K562 (cell line): ENCODE results near the gene KLHL29. TPM values are rescaled to one million over a fixed set of nuclear protein-coding genes. Genes with fewer than 3 reads are reported as not detected.

Experiments
- ARNT ChIP-seq, 2 experiments: fragments of 450-650 bp; IDR thresholded peaks; 2 replicates each; pipeline ENCODE4 v1.6.1; 2016; ENCODE audit warnings: mild to moderate bottlenecking in 1 of 2
- ATF1 ChIP-seq, 2 experiments: fragments of 450-650 bp in 1 of 2; IDR thresholded peaks; 2 replicates each; pipeline ENCODE4 v1.6.1; 2016; ENCODE audit warnings: missing compliant biosample characterization in 1 of 2, missing genetic modification characterization in 1 of 2
- CBFA2T2 ChIP-seq: fragments of 450-650 bp; conservative IDR thresholded peaks from 2 replicates; pipeline ENCODE4 v1.6.1; 2017; ENCODE audit warnings: mild to moderate bottlenecking
- CCNT2 ChIP-seq: IDR thresholded peaks from 2 replicates; pipeline ENCODE4 v1.6.1; 2011; ENCODE audit warnings: borderline replicate concordance, low read depth, mild to moderate bottlenecking, moderate library complexity, mixed read lengths, low read length; ENCODE audit not compliant: insufficient read length; ENCODE audit errors: extremely low read depth
- CHD1 ChIP-seq: fragments of 200-600 bp; sonication (generic); IDR thresholded peaks from one replicate; pipeline ENCODE4 v1.6.1; 2012; ENCODE audit warnings: mild to moderate bottlenecking, moderate library complexity, low read length, inconsistent platforms
- FIP1L1 ChIP-seq: fragments of 200-400 bp; formaldehyde crosslinking; IDR thresholded peaks from 2 replicates; pipeline ENCODE4 v1.6.1; 2018; ENCODE audit warnings: mild to moderate bottlenecking, low read depth, low read length; ENCODE audit not compliant: poor library complexity, severe bottlenecking
- GMEB1 ChIP-seq: fragments of 250-450 bp; sonication (Bioruptor Pico); IDR thresholded peaks from 2 replicates; pipeline ENCODE4 v1.4.0; 2020; ENCODE audit warnings: mild to moderate bottlenecking
- MXI1 ChIP-seq: IDR thresholded peaks from 2 replicates; pipeline ENCODE4 v1.6.1; 2011; ENCODE audit warnings: low read depth, mild to moderate bottlenecking, improper control_type of control experiment, low read length
- POU5F1 ChIP-seq: fragments of 150-350 bp; IDR thresholded peaks from 2 replicates; pipeline ENCODE4 v1.6.1; 2014; ENCODE audit warnings: borderline replicate concordance, low read length, low read depth, mild to moderate bottlenecking; ENCODE audit not compliant: partially characterized antibody
- PRPF4 ChIP-seq: fragments of 200-400 bp; formaldehyde crosslinking; IDR thresholded peaks from one replicate; pipeline ENCODE4 v1.6.1; 2017; ENCODE audit warnings: low read length, low read depth, mild to moderate bottlenecking; ENCODE audit not compliant: insufficient read depth, poor library complexity, severe bottlenecking
- RAD21 ChIP-seq, 2 experiments: fragments of 250-450 bp in 1 of 2; fragments of 450-650 bp in 1 of 2; sonication (Bioruptor Pico) in 1 of 2; formaldehyde crosslinking in 1 of 2; IDR thresholded peaks in 1 of 2; conservative IDR thresholded peaks in 1 of 2; 2 replicates each; pipeline versions ENCODE4 v1.4.0 to v1.8.0; 2020 to 2022; ENCODE audit warnings: mild to moderate bottlenecking in 2 of 2, moderate library complexity in 1 of 2
- RBM15 ChIP-seq: fragments of 200-400 bp; formaldehyde crosslinking; IDR thresholded peaks from 2 replicates; pipeline ENCODE4 v1.6.1; 2018; ENCODE audit warnings: mild to moderate bottlenecking, low read length, moderate library complexity; ENCODE audit not compliant: insufficient read depth
- RNF2 ChIP-seq: sonication (generic); IDR thresholded peaks from 2 replicates; pipeline ENCODE4 v1.6.1; 2016
- SRF ChIP-seq, 2 experiments: fragments of 250-450, 450-650 bp in 1 of 2; sonication (Bioruptor Pico) in 1 of 2; sonication (generic) in 1 of 2; formaldehyde crosslinking; IDR thresholded peaks; 2 replicates each; pipeline versions ENCODE4 v1.5.0 to v1.5.1; 2020 to 2022; ENCODE audit warnings: mild to moderate bottlenecking in 1 of 2, missing genetic modification reagents in 1 of 2
- THRB ChIP-seq: fragments of 450-650 bp; formaldehyde crosslinking; conservative IDR thresholded peaks from 2 replicates; pipeline ENCODE4 v1.4.0; 2022; ENCODE audit warnings: mild to moderate bottlenecking, missing genetic modification characterization
- ZBTB1 ChIP-seq: sonication (generic); formaldehyde crosslinking; IDR thresholded peaks from 2 replicates; pipeline ENCODE4 v1.8.1; 2023; ENCODE audit warnings: missing genetic modification reagents, low read depth, mild to moderate bottlenecking, borderline replicate concordance
- ZBTB33 ChIP-seq: sonication (generic); formaldehyde crosslinking; IDR thresholded peaks from 2 replicates; pipeline ENCODE4 v1.8.1; 2023; ENCODE audit warnings: mild to moderate bottlenecking, missing genetic modification reagents
- polyA plus RNA-seq, 8 experiments: library from polyadenylated mRNA; depleted of rRNA in 4 of 8; stranded (reverse) in 5 of 8; unstranded in 3 of 8; fragments of >200 nt; fragmentation: Nextera tagmentation in 2 of 8; fragmentation: Illumina TruSeq in 1 of 8; extraction: Ambion mirVana in 2 of 8; extraction: Trizol in 1 of 8; gene quantifications; 2 replicates each; pipeline versions ENCODE4 v1.2.1 to v1.2.3, GENCODE V29; 2011 to 2014; ENCODE audit warnings: inconsistent platforms in 1 of 8, missing spikeins in 1 of 8
- total RNA-seq, 7 experiments: library from RNA; depleted of rRNA in 6 of 7; stranded (reverse); fragments of >200 nt in 6 of 7; fragmentation: Illumina TruSeq in 2 of 7; extraction: Trizol in 2 of 7; gene quantifications; 2 replicates each; pipeline versions ENCODE4 v1.2.1 to v1.2.3, GENCODE V29; 2011 to 2021; ENCODE audit warnings: low replicate concordance in 1 of 7
- TF ChIP-seq, protein P1 (sequence below), 2 experiments: fragments of 450-650 bp in 1 of 2; sonication (generic) in 1 of 2; formaldehyde crosslinking in 1 of 2; IDR thresholded peaks in 1 of 2; conservative IDR thresholded peaks in 1 of 2; 2 replicates each; pipeline versions ENCODE4 v1.6.1 to v1.8.1; 2016 to 2023; ENCODE audit warnings: mild to moderate bottlenecking in 2 of 2, moderate library complexity in 2 of 2, inconsistent platforms in 1 of 2, missing genetic modification reagents in 1 of 2
- TF ChIP-seq, protein P2 (sequence below): fragments of 200-800 bp; sonication (Bioruptor generic); IDR thresholded peaks from 2 replicates; pipeline ENCODE4 v1.6.1; 2017; ENCODE audit warnings: missing genetic modification characterization, missing compliant biosample characterization

KLHL29 gene
- total and polyA plus RNA-seq, 9 of the 15 experiments (the other 6 are each of a cell fraction or from before 2014, with no cell fraction given) = 0.03 to 0.31 (median 0.08) TPM; not detected in 1

- TF ChIP-seq, protein P1, sequence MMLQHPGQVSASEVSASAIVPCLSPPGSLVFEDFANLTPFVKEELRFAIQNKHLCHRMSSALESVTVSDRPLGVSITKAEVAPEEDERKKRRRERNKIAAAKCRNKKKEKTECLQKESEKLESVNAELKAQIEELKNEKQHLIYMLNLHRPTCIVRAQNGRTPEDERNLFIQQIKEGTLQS (IDR thresholded peaks at IDR 0.05) = no peak
- TF ChIP-seq, protein P1 (CRISPR knock-in tag; conservative IDR thresholded peaks at IDR 0.05) = no peak
- TF ChIP-seq CCNT2 (no peak), SRF (CRISPR knock-in tag; IDR thresholded peaks at IDR 0.05) (no peak), CBFA2T2 (no peak), RAD21 (CRISPR knock-in tag; conservative IDR thresholded peaks at IDR 0.05 in 1 of 2, IDR thresholded peaks at IDR 0.05 in 1 of 2) (no peak), ATF1 (CRISPR knock-in tag; IDR thresholded peaks at IDR 0.05) (no peak), ATF1 (tag; IDR thresholded peaks at IDR 0.05) (no peak), POU5F1 (no peak), PRPF4 (no peak), THRB (CRISPR knock-in tag) (no peak), CHD1 (no peak), FIP1L1 (no peak), MXI1 (no peak), ZBTB1 (CRISPR knock-in tag) (no peak), GMEB1 (CRISPR knock-in tag) (no peak), RNF2 (peak; percentile 34; the same call in 1 of the 2 replicates), ZBTB33 (CRISPR knock-in tag) (no peak), ARNT (IDR thresholded peaks at IDR 0.05) (no peak), RBM15 (no peak)
- TF ChIP-seq, protein P2, sequence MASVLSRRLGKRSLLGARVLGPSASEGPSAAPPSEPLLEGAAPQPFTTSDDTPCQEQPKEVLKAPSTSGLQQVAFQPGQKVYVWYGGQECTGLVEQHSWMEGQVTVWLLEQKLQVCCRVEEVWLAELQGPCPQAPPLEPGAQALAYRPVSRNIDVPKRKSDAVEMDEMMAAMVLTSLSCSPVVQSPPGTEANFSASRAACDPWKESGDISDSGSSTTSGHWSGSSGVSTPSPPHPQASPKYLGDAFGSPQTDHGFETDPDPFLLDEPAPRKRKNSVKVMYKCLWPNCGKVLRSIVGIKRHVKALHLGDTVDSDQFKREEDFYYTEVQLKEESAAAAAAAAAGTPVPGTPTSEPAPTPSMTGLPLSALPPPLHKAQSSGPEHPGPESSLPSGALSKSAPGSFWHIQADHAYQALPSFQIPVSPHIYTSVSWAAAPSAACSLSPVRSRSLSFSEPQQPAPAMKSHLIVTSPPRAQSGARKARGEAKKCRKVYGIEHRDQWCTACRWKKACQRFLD = no peak
Measured at GRCh38 chr2:23449413-23449812, 64.4 kb downstream of the KLHL29 start (continued).
